ENCODE measurements around the gene FNDC1. TPM values are rescaled to one million over a fixed set of nuclear protein-coding genes. Genes with fewer than 3 reads are reported as not detected.

FNDC1 gene
- total RNA-seq, 4 donors from 2014 or later, result 0.30 to 1.3 TPM; not detected in 2

DNA sequence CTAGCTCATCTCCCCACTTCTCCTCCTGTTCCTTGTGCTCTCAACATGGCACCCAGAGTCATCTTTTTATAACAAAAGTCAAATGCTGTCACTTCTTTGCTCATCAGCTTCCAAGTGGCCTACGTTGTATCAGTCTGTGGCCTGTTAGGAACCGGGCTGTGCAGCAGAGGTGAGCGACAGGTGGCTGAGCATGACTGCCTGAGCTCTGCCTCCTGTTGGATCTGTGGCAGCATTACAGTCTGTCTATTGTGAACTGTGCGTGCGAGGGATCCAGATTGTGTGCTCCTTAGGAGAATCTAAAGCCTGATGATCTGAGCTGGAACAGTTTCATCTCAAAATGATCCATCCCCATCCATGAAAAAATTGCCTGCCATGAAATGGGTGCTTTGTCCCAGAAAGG is 129.6 kb downstream of the FNDC1 start:
- WGBS, 2 donors, result 95 to 100% methylated on average over 5 of the region's 5 CpGs
- intact Hi-C loops (cut with DNase I; ENCODE audit: low total_unique reads), result no loop called here
- TF ChIP-seq, protein P1, sequence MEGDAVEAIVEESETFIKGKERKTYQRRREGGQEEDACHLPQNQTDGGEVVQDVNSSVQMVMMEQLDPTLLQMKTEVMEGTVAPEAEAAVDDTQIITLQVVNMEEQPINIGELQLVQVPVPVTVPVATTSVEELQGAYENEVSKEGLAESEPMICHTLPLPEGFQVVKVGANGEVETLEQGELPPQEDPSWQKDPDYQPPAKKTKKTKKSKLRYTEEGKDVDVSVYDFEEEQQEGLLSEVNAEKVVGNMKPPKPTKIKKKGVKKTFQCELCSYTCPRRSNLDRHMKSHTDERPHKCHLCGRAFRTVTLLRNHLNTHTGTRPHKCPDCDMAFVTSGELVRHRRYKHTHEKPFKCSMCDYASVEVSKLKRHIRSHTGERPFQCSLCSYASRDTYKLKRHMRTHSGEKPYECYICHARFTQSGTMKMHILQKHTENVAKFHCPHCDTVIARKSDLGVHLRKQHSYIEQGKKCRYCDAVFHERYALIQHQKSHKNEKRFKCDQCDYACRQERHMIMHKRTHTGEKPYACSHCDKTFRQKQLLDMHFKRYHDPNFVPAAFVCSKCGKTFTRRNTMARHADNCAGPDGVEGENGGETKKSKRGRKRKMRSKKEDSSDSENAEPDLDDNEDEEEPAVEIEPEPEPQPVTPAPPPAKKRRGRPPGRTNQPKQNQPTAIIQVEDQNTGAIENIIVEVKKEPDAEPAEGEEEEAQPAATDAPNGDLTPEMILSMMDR (IDR thresholded peaks at IDR 0.05), result no peak
- no peak for TF ChIP-seq POLR2A (IDR thresholded peaks at IDR 0.05)
- DNase-seq (ENCODE audit: low spot score in 2 of 2), result no peak
- H3K4me3 ChIP-seq (ENCODE audit: low read depth, poor library complexity, severe bottlenecking), result no peak overlapping the region

DNA sequence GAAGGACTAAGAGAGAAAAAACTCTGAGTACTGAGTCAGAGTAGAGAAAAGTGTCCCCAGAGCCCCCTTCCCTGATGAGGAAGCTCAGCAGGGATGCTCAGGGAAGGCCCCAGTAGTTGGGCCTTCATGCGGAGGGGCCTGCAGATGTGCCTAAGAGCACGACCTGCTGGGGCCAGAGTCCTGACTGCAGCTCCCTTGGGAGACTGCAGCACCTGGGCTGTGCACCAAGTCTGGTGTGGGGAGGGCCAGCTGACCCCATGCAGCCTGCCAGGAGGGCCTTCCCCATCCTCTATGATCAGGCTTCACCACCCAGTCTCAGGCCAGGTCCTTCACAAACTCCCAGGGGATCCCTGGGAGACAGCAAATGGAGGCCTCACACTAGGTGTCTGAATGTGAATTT is 130.4 kb downstream of the FNDC1 start:
- DNase-seq (ENCODE audit: low spot score in 2 of 2), result no peak
- 88% methylated on average over 2 of the region's 2 CpGs; no CpG with 5 or more reads in 1 of the 2 donors for WGBS, 2 donors
- no peak overlapping the region for H3K4me3 ChIP-seq (ENCODE audit: low read depth, poor library complexity, severe bottlenecking)
- intact Hi-C loops (cut with DNase I; ENCODE audit: low total_unique reads), result no loop called here
- TF ChIP-seq, protein P1 (IDR thresholded peaks at IDR 0.05), result no peak
- TF ChIP-seq POLR2A (IDR thresholded peaks at IDR 0.05), result no peak

DNA sequence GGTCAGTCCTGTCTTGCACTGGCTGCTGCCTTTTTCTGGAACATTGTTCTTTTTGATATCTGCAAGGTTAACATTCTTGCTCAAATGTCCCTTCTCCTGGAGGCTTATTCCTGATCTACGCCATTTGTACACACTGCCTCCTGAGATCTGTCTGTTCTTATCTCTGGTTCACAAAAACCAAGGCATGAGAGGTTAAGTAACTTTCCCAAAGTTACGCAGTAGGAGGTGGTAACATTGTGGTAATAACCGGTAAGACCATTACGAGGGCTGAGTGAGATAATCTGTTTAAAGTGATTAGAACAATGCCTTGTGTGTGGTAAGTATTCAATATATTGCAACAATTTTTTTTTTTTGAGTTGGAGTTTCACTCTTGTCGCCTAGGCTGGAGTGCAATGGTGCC is 132.1 kb downstream of the FNDC1 start:
- 89 to 96% methylated on average over 5 of the region's 5 CpGs for WGBS, 2 donors
- no peak for DNase-seq (ENCODE audit: low spot score in 2 of 2)
- no peak overlapping the region for H3K4me3 ChIP-seq (ENCODE audit: low read depth, poor library complexity, severe bottlenecking)
- intact Hi-C loops (cut with DNase I; ENCODE audit: low total_unique reads), result no loop called here
- TF ChIP-seq, protein P1 (IDR thresholded peaks at IDR 0.05), result no peak
- TF ChIP-seq POLR2A (IDR thresholded peaks at IDR 0.05), result no peak

DNA sequence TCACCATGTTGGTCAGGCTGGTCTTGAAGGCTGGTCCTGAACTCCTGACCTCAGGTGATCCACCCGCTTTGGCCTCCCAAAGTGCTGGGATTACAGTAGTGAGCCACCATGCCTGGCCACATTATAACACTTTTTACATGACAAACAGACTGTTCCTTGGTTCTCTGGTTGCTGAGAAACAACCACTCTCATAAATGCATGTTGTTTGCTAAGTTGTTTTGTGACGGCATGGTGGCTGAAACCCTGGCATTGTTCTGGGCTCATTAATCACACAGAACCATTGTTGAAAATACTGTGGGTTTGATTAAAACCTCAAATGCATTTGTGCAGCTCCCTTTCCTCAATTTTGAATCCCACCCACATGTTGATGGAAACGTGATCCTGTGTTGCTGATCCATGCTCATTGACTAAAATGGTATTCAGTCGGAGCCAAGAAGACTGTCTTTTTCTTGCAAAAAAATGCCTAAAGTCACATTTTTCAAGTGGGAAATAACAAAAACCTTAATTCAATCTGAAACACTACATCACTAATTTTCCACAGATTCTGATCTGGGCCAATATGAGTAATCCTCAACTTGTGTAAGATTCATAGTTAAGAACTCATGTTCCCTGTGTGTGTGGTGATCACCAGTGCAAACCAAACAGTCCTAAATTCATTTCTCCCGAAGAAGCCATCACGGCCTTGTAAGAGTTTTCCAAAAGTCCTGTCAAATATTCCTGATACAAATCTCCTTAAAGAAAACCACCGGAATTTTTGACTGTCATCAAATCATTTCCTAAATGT is 132.8 kb downstream of the FNDC1 start:
- DNase-seq (ENCODE audit: low spot score in 2 of 2), result no peak
- no peak overlapping the region for H3K4me3 ChIP-seq (ENCODE audit: low read depth, poor library complexity, severe bottlenecking)
- TF ChIP-seq, protein P1 (IDR thresholded peaks at IDR 0.05), result no peak
- TF ChIP-seq POLR2A (IDR thresholded peaks at IDR 0.05), result no peak
- WGBS, 2 donors, result 71 to 74% methylated on average over 7 of the region's 7 CpGs
- intact Hi-C loops (cut with DNase I; ENCODE audit: low total_unique reads), result no loop called here

DNA sequence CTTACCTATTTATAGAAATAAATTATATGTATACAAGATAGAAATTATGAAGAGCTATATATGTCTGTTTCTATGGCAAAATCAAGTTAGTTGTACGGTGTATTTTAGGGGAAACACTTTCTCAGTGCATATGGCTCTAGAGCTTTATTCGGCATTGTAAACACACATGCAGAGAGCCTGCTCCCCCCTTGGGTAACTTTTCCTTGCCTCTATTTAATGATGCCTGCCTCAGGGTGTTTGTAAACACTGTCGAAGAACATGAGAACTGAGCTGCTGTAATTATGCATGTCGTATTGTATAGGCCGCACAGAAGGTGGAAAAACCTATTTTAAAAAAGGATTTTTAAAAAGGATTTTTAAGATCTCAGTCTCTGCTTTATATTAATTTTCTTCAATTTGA is 133.4 kb downstream of the FNDC1 start:
- TF ChIP-seq POLR2A (IDR thresholded peaks at IDR 0.05), result no peak
- TF ChIP-seq, protein P1 (IDR thresholded peaks at IDR 0.05), result no peak
- no peak for DNase-seq (ENCODE audit: low spot score in 2 of 2)
- no peak overlapping the region for H3K4me3 ChIP-seq (ENCODE audit: low read depth, poor library complexity, severe bottlenecking)
- intact Hi-C loops (cut with DNase I; ENCODE audit: low total_unique reads), result no loop called here
- 69 to 82% methylated on average over 5 of the region's 5 CpGs for WGBS, 2 donors

DNA sequence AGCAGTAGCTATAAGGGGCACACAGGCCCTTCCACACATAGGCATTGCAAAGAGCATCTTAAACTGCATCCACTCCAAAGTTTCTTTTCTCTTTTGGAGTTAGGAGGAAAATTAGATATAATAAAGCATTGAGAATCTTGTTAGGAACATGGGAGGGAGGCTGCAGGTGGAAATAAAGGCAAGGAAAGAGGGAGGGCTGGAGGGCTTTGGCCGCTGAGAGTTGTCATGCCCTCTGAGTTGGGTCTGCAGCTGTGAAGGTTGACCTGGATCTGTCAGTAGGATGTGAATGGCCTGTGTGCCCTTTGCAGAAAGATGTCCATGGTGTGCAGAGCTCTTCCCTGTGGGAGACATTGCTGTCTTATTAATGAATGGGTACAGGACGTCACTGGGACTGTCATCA is 134.0 kb downstream of the FNDC1 start:
- intact Hi-C loops (cut with DNase I; ENCODE audit: low total_unique reads), result no loop called here
- WGBS, 2 donors, result 87% methylated on average over 2 of the region's 2 CpGs
- TF ChIP-seq, protein P1 (IDR thresholded peaks at IDR 0.05), result no peak
- no peak for TF ChIP-seq POLR2A (IDR thresholded peaks at IDR 0.05)
- no peak overlapping the region for H3K4me3 ChIP-seq (ENCODE audit: low read depth, poor library complexity, severe bottlenecking)
- DNase-seq (ENCODE audit: low spot score in 2 of 2), result no peak

All from lower leg skin (tissue), 4 donors.